Esophagus (tissue), 2 donors: ENCODE results near the gene NCBP2. TPM values are rescaled to one million over a fixed set of nuclear protein-coding genes. Genes with fewer than 3 reads are reported as not detected.

Experiments
- H3K27ac ChIP-seq, 2 donors: one replicate each; pipeline ENCODE4 v1.5.1; 2013; ENCODE audit warnings: low read depth in 2 of 2, mild to moderate bottlenecking in 2 of 2, inconsistent platforms in 1 of 2, low read length in 1 of 2, moderate library complexity in 1 of 2
- H3K27me3 ChIP-seq, 2 donors: one replicate each; pipeline ENCODE4 v1.6.1; 2013; ENCODE audit warnings: low read length in 2 of 2, control low read depth in 1 of 2, mild to moderate bottlenecking in 1 of 2; ENCODE audit not compliant: insufficient read depth in 2 of 2, control insufficient read depth in 1 of 2
- H3K36me3 ChIP-seq, 2 donors: one replicate each; pipeline ENCODE4 v1.6.1; 2013; ENCODE audit warnings: low read length in 1 of 2; ENCODE audit not compliant: control insufficient read depth in 2 of 2, insufficient read depth in 2 of 2
- H3K4me1 ChIP-seq, 2 donors: one replicate each; pipeline ENCODE4 v1.6.1; 2013; ENCODE audit warnings: low read length in 1 of 2; ENCODE audit not compliant: control insufficient read depth in 2 of 2, insufficient read depth in 2 of 2
- H3K4me3 ChIP-seq, 2 donors: one replicate each; pipeline ENCODE4 v1.5.1; 2013; ENCODE audit warnings: low read length in 2 of 2, mild to moderate bottlenecking in 2 of 2, low read depth in 1 of 2, moderate library complexity in 1 of 2
- H3K9me3 ChIP-seq, 2 donors: one replicate each; pipeline ENCODE4 v1.6.1; 2013; ENCODE audit warnings: mild to moderate bottlenecking in 2 of 2, low read depth in 1 of 2, low read length in 1 of 2, moderate library complexity in 1 of 2; ENCODE audit not compliant: control insufficient read depth in 2 of 2, insufficient read depth in 1 of 2
- WGBS, 2 donors: extraction: QIAGEN DNeasy Blood & Tissue Kit; methylation state at CpG; one replicate each; pipeline ENCODE4 v1.1.7; 2013; 5-methylcytosine and 5-hydroxymethylcytosine counted together
- polyA plus RNA-seq, 2 donors: library from polyadenylated mRNA; stranded (reverse); fragments of 200-250 nt; gene quantifications; one replicate each; pipeline ENCODE4 v1.2.3, GENCODE V29; 2013
- donor health status: healthy with polysubstance abuse.
- donor health status: Bipolar disorder and iron deficiency.

The NCBP2 gene
- polyA plus RNA-seq, 2 donors = 30.1 to 30.9 TPM

GRCh38 chr3:196969134-196969659, 26.9 kb upstream of the NCBP2 start:
- H3K9me3 ChIP-seq = no peaks in the 10 kb centered on the region
- 0 to 1% methylated on average over 40 to 72 of the region's 72 CpGs for WGBS, 2 donors
- H3K4me1 ChIP-seq = peaks cover 3 to 5% of the 10 kb centered on the region in 2 donors
- H3K4me3 ChIP-seq = peak overlapping the region; percentile 79 to 85
- H3K27me3 ChIP-seq = no peaks in the 10 kb centered on the region
- H3K36me3 ChIP-seq = peaks cover 0 to 12% of the 10 kb centered on the region in 2 donors
- peak overlapping the region; percentile 59 to 65 for H3K27ac ChIP-seq

GRCh38 chr3:196968233-196969133, 26.2 kb upstream of the NCBP2 start, which contains the start of gene PIGZ:
TSS of gene PIGZ (minus strand) at chr3:196968833. CDS start at chr3:196952031, 16,802 bp downstream.
- H3K27ac ChIP-seq = peak within 1 kb of the TSS; percentile 59 to 65
- H3K36me3 ChIP-seq = peaks cover 0 to 12% of the 10 kb centered on the region in 2 donors
- H3K4me1 ChIP-seq = peaks cover 3 to 5% of the 10 kb centered on the region in 2 donors
- H3K9me3 ChIP-seq = no peaks in the 10 kb centered on the region
- H3K4me3 ChIP-seq = peak within 1 kb of the TSS; percentile 79 to 85
- H3K27me3 ChIP-seq = no peaks in the 10 kb centered on the region
- WGBS, 2 donors = 2 to 3% methylated on average over 59 to 98 of the region's 98 CpGs

- Histone ChIP-seq H3K27me3 (no peaks in the 10 kb centered on the region), H3K4me1 (peaks cover 3 to 5% of the 10 kb centered on the region in 2 donors), H3K36me3 (peaks cover 0 to 12% of the 10 kb centered on the region in 2 donors), H3K27ac (no peak overlapping the region), H3K4me3 (peak overlapping the region; percentile 79 to 85), H3K9me3 (no peaks in the 10 kb centered on the region)
- 72 to 73% methylated on average over 35 of the region's 35 CpGs for WGBS, 2 donors
Observed at GRCh38 chr3:196967412-196968232, 25.3 kb upstream of the NCBP2 start.

GRCh38 chr3:196966526-196967401, 24.4 kb upstream of the NCBP2 start:
- Histone ChIP-seq H3K4me3 (no peak overlapping the region), H3K36me3 (peaks cover 0 to 12% of the 10 kb centered on the region in 2 donors), H3K4me1 (peaks cover 3 to 5% of the 10 kb centered on the region in 2 donors), H3K27ac (no peak overlapping the region), H3K27me3 (no peaks in the 10 kb centered on the region), H3K9me3 (no peaks in the 10 kb centered on the region)
- WGBS, 2 donors = 82 to 85% methylated on average over 47 of the region's 47 CpGs

- H3K27ac ChIP-seq = no peak overlapping the region
- H3K27me3 ChIP-seq = no peaks in the 10 kb centered on the region
- 95 to 98% methylated on average over 10 of the region's 10 CpGs for WGBS, 2 donors
- no peak overlapping the region for H3K4me3 ChIP-seq
- peaks cover 3 to 5% of the 10 kb centered on the region in 2 donors for H3K4me1 ChIP-seq
- no peaks in the 10 kb centered on the region for H3K9me3 ChIP-seq
- H3K36me3 ChIP-seq = peaks cover 0 to 12% of the 10 kb centered on the region in 2 donors
Observed at GRCh38 chr3:196965804-196966173, 23.5 kb upstream of the NCBP2 start.

GRCh38 chr3:196965112-196965803, 22.9 kb upstream of the NCBP2 start:
- H3K9me3 ChIP-seq = no peaks in the 10 kb centered on the region
- WGBS, 2 donors = 91 to 93% methylated on average over 11 of the region's 11 CpGs
- no peak overlapping the region for H3K27ac ChIP-seq

GRCh38 chr3:196963631-196963953, 21.3 kb upstream of the NCBP2 start:
- 80 to 93% methylated on average over 2 of the region's 2 CpGs for WGBS, 2 donors
- no peak overlapping the region for H3K27ac ChIP-seq
- no peak overlapping the region for H3K4me3 ChIP-seq
- no peaks in the 10 kb centered on the region for H3K27me3 ChIP-seq
- H3K4me1 ChIP-seq = peaks cover 3 to 5% of the 10 kb centered on the region in 2 donors
- H3K9me3 ChIP-seq = no peaks in the 10 kb centered on the region
- H3K36me3 ChIP-seq = peaks cover 0 to 12% of the 10 kb centered on the region in 2 donors

More at GRCh38 chr3:196965112-196965803, 22.9 kb upstream of the NCBP2 start:
- H3K36me3 ChIP-seq = peaks cover 0 to 12% of the 10 kb centered on the region in 2 donors
- H3K4me3 ChIP-seq = no peak overlapping the region
- peaks cover 3 to 5% of the 10 kb centered on the region in 2 donors for H3K4me1 ChIP-seq
- no peaks in the 10 kb centered on the region for H3K27me3 ChIP-seq

- Histone ChIP-seq H3K36me3 (peaks cover 0 to 12% of the 10 kb centered on the region in 2 donors), H3K4me1 (peaks cover 2 to 3% of the 10 kb centered on the region in 2 donors), H3K27me3 (no peaks in the 10 kb centered on the region), H3K9me3 (no peaks in the 10 kb centered on the region), H3K27ac (no peak overlapping the region), H3K4me3 (no peak overlapping the region)
- WGBS, 2 donors = 85 to 90% methylated on average over 10 of the region's 10 CpGs
Observed at GRCh38 chr3:196962930-196963630, 20.8 kb upstream of the NCBP2 start.
